ENCODE measurements around the gene NOS1AP.

DNA sequence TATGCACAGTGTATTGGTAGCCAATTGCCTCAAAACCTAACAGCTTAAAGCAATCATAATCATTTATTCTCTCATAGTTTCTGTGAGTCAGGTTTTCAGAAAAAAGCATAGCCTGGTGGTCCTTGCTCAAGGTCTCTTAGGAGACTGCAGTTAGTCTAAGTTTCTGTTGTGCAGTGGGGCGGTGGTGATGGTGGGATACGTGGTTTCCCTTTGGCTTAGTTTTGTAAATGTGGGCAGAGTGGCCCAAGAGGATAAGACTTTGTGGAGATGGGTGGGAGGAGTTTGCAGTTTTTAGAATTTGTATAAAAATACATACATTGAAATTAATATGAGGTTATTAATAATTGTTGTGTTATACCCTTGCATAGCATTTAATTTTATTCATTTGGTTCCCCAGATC is 68.6 kb downstream of the NOS1AP start:
- TF ChIP-seq, protein P1, sequence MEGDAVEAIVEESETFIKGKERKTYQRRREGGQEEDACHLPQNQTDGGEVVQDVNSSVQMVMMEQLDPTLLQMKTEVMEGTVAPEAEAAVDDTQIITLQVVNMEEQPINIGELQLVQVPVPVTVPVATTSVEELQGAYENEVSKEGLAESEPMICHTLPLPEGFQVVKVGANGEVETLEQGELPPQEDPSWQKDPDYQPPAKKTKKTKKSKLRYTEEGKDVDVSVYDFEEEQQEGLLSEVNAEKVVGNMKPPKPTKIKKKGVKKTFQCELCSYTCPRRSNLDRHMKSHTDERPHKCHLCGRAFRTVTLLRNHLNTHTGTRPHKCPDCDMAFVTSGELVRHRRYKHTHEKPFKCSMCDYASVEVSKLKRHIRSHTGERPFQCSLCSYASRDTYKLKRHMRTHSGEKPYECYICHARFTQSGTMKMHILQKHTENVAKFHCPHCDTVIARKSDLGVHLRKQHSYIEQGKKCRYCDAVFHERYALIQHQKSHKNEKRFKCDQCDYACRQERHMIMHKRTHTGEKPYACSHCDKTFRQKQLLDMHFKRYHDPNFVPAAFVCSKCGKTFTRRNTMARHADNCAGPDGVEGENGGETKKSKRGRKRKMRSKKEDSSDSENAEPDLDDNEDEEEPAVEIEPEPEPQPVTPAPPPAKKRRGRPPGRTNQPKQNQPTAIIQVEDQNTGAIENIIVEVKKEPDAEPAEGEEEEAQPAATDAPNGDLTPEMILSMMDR (conservative IDR thresholded peaks at IDR 0.05; ENCODE audit: low read length), result no peak
- TF ChIP-seq EZH2phosphoT487 (IDR thresholded peaks at IDR 0.05; ENCODE audit: borderline replicate concordance, low read depth, low read length), result no peak

All from OCI-LY7 (cell line).